Measurements from ENCODE around the gene CHID1. TPM values are rescaled to one million over a fixed set of nuclear protein-coding genes. Genes with fewer than 3 reads are reported as not detected.

The CHID1 gene
- polyA plus RNA-seq, 1 donor from 2014 or later: 51.2 TPM

DNA sequence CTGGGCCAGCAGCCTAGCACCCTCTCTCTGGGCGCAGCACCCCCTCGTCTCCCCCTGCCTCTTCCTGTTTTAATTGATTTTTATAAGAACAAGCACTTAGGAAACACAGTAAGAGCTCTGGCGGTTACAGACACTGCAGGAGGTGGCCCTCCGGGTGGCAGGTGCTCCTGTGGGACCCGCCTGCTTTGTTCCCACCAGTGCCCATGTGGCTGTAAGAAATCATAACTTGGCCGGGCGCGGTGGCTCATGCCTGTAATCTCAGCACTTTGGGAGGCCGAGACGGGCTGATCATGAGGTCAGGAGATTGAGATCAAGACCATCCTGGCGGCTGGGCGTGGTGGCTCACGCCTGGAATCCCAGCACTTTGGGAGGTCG, 49.5 kb downstream of the CHID1 start:
- Histone ChIP-seq H3K4me3 (ENCODE audit: low read length) (no peak overlapping the region), H3K27me3 (ENCODE audit: insufficient read depth, low read depth, low read length) (no peaks in the 10 kb centered on the region), H3K36me3 (ENCODE audit: insufficient read depth, low read length) (no peaks in the 10 kb centered on the region), H3K9me3 (ENCODE audit: low read length) (no peaks in the 10 kb centered on the region), H2AFZ (ENCODE audit: low read depth, low read length) (no peak overlapping the region), H3K9ac (ENCODE audit: low read length) (no peak overlapping the region), H3F3A (ENCODE audit: insufficient read depth, low read length, poor library complexity, severe bottlenecking) (no peaks in the 10 kb centered on the region), H3K4me2 (ENCODE audit: low read length) (no peak overlapping the region), H3K9me2 (ENCODE audit: insufficient read depth, low read length) (no peaks in the 10 kb centered on the region), H4K20me1 (ENCODE audit: insufficient read depth) (no peaks in the 10 kb centered on the region), H3K79me2 (replicated peaks; ENCODE audit: insufficient read depth, low read length) (no peaks in the 10 kb centered on the region), H3K27ac (ENCODE audit: low read length) (no peak overlapping the region)
- no peak for TF ChIP-seq POLR2AphosphoS5 (IDR thresholded peaks at IDR 0.05)
- TF ChIP-seq EZH2 (IDR thresholded peaks at IDR 0.05; ENCODE audit: borderline replicate concordance, insufficient read depth, low read length, poor library complexity, severe bottlenecking): no peak
- TF ChIP-seq MXI1 (conservative IDR thresholded peaks at IDR 0.05; ENCODE audit: poor library complexity, severe bottlenecking): no peak
- TF ChIP-seq, protein P1, sequence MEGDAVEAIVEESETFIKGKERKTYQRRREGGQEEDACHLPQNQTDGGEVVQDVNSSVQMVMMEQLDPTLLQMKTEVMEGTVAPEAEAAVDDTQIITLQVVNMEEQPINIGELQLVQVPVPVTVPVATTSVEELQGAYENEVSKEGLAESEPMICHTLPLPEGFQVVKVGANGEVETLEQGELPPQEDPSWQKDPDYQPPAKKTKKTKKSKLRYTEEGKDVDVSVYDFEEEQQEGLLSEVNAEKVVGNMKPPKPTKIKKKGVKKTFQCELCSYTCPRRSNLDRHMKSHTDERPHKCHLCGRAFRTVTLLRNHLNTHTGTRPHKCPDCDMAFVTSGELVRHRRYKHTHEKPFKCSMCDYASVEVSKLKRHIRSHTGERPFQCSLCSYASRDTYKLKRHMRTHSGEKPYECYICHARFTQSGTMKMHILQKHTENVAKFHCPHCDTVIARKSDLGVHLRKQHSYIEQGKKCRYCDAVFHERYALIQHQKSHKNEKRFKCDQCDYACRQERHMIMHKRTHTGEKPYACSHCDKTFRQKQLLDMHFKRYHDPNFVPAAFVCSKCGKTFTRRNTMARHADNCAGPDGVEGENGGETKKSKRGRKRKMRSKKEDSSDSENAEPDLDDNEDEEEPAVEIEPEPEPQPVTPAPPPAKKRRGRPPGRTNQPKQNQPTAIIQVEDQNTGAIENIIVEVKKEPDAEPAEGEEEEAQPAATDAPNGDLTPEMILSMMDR (IDR thresholded peaks at IDR 0.05; ENCODE audit: poor library complexity, severe bottlenecking): no peak
- no peak for TF ChIP-seq SMC3 (conservative IDR thresholded peaks at IDR 0.05; ENCODE audit: poor library complexity)

DNA sequence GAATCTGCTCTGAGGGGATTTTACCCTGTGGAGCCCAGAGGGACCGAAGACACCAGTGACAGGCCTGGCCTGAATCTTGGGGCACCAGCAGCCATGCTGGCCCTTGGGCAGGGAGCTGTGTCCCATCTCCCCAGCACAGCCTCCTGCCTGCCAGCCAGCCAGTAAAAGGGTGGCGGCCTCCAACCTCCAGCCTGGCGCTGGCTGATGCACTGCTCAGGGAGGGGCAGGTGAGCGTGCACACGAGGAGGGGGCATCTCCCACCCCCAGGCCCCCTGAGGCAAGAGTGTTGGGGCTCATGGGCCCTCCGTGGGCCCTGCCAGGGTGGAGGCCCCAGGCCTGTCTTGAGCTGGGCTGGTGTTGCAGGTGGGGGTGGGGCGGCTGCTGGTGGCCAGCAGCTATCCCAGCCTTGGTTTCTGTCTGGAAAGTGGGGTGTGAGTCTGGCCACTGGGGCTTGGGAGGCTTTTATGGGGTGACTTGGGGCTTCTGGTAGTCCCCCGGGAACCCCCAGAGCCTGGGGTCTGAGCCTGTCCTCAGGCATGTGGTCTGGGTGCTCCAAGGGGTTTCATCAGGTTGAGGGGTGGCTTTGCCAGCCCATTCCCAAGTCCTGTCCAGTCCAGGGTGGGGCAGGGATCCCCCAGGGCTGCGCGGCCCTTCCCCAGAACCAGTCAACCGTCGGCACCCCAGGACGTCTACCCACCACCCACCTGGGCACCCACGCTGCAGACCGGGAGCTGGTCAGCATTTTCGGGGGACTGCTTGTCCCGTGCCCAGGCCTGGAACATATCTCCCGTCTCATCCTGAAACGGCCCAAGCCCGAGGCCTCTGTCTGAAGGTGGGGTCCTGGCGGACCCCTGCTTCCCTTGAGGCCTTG, 50.1 kb downstream of the CHID1 start:
- Histone ChIP-seq H3K27me3 (ENCODE audit: insufficient read depth, low read depth, low read length) (no peaks in the 10 kb centered on the region), H3F3A (ENCODE audit: insufficient read depth, low read length, poor library complexity, severe bottlenecking) (no peaks in the 10 kb centered on the region), H3K27ac (ENCODE audit: low read length) (no peak overlapping the region), H3K4me2 (ENCODE audit: low read length) (no peak overlapping the region), H3K4me3 (ENCODE audit: low read length) (no peak overlapping the region), H3K36me3 (ENCODE audit: insufficient read depth, low read length) (no peaks in the 10 kb centered on the region), H3K79me2 (replicated peaks; ENCODE audit: insufficient read depth, low read length) (no peaks in the 10 kb centered on the region), H4K20me1 (ENCODE audit: insufficient read depth) (no peaks in the 10 kb centered on the region), H2AFZ (ENCODE audit: low read depth, low read length) (no peak overlapping the region), H3K9me2 (ENCODE audit: insufficient read depth, low read length) (no peaks in the 10 kb centered on the region), H3K9ac (ENCODE audit: low read length) (no peak overlapping the region), H3K9me3 (ENCODE audit: low read length) (no peaks in the 10 kb centered on the region)
- TF ChIP-seq, protein P2, sequence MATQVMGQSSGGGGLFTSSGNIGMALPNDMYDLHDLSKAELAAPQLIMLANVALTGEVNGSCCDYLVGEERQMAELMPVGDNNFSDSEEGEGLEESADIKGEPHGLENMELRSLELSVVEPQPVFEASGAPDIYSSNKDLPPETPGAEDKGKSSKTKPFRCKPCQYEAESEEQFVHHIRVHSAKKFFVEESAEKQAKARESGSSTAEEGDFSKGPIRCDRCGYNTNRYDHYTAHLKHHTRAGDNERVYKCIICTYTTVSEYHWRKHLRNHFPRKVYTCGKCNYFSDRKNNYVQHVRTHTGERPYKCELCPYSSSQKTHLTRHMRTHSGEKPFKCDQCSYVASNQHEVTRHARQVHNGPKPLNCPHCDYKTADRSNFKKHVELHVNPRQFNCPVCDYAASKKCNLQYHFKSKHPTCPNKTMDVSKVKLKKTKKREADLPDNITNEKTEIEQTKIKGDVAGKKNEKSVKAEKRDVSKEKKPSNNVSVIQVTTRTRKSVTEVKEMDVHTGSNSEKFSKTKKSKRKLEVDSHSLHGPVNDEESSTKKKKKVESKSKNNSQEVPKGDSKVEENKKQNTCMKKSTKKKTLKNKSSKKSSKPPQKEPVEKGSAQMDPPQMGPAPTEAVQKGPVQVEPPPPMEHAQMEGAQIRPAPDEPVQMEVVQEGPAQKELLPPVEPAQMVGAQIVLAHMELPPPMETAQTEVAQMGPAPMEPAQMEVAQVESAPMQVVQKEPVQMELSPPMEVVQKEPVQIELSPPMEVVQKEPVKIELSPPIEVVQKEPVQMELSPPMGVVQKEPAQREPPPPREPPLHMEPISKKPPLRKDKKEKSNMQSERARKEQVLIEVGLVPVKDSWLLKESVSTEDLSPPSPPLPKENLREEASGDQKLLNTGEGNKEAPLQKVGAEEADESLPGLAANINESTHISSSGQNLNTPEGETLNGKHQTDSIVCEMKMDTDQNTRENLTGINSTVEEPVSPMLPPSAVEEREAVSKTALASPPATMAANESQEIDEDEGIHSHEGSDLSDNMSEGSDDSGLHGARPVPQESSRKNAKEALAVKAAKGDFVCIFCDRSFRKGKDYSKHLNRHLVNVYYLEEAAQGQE (IDR thresholded peaks at IDR 0.05; ENCODE audit: borderline replicate concordance): no peak
- TF ChIP-seq POLR2AphosphoS5 (IDR thresholded peaks at IDR 0.05) (no peak), MXI1 (conservative IDR thresholded peaks at IDR 0.05; ENCODE audit: poor library complexity, severe bottlenecking) (no peak), EP300 (conservative IDR thresholded peaks at IDR 0.05; ENCODE audit: poor library complexity, severe bottlenecking) (no peak), EZH2 (IDR thresholded peaks at IDR 0.05; ENCODE audit: borderline replicate concordance, insufficient read depth, low read length, poor library complexity, severe bottlenecking) (no peak)
- TF ChIP-seq, protein P1 (IDR thresholded peaks at IDR 0.05; ENCODE audit: poor library complexity, severe bottlenecking): no peak

Data from neural cell (in vitro differentiated cells).